GM19035 (cell line): ENCODE data around the gene CCL3.
A peak's percentile ranks its signal among the peaks of the same experiment; 100 is the strongest.
"Not testable (repeated sequence)": the region's sequence is repeated elsewhere in the genome, so short reads cannot be mapped to it uniquely, and the experiment has no call there.

Source experiments
- ATAC-seq: cut with Tn5 transposase; IDR thresholded peaks from one replicate; pipeline ENCODE4 v1.9.1; 2021; ENCODE audit not compliant: unreplicated experiment

CCL3 gene

DNA sequence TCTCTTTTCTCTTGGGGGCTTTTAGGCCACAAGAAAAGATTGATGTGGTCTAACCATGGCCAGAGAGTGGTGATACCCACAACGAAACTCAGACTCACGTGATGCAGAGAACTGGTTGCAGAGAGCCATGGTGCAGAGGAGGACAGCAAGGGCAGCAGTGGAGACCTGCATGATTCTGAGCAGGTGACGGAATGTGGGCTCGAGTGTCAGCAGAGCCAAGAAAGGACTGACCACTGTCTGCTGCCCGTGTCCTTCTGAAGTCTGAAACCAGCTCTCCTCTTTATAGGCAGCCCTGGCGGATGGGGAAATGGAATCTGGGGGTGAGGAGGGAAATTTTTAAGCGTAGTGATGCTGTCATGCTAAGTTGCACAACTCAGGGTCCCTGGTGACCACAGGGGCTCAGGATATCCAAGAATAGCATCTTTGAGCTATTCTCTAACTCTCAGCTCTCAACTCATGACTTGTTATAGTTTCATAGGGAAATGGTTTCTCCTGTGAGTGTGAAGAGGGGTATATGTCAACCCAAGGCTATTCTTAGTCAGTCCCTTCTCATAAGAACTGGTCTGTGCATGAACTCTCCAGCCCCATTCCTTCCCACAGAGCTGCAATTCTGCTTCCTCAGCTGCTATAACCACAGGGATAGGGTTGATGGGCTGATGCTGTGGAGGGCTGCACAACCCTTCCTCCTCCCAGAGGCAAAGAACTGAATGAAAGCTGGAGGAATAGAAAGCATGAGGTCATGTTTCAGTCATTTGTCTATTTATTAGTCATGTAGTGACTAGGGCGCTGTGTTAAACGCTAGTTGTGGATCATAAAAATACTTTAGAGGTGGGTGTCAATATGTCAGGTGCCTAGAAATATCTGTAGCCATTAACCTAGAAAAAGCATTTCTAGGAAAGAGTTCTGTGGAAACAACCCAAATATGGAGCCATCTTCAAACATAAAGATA is at the start of gene CCL3:
CCL3 (minus strand) TSS at position 256 of the 949 bp plus-strand sequence; CDS start at position 171, 85 bp downstream.
- peak; percentile 77 for ATAC-seq

DNA sequence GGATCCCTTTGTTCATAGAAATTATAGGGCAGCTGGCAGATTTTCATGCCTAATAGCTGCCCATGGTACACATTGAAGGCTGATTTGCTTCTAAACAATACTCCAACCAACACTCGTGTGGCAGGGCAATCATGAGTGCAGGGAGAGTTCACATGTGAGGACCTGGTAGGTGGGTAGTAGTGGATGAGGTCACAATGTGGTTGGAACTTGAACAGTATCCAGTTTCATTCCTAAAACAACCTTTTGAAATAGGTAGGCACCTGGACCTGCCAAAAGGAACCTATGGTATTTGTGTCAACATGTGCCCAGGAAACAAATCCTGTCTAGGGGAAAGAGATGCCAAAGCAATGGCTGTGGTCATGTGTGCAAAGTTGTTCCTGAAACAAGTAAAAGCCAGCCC is 46.5 kb upstream of the CCL3 start:
- no peak for ATAC-seq

DNA sequence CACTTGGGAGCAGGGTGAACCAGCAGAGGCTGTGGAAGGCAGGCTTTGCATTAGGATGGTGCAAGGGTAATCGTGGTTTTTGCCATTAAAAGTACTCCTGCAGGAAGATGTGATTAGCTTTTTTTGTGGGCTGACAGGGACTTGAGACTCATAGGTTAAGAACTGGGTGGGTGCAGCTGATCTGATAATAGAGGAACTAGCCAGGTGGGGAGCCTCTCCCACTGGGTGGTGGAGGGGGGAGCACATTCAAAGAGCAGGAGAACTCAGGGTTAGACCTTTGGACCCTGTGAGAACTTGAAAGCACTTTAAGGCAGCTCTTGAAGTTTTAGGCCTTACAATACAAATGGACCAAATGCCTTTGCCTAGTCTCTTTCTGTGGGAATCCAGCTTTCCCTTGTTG is 46.1 kb upstream of the CCL3 start:
- no peak for ATAC-seq

DNA sequence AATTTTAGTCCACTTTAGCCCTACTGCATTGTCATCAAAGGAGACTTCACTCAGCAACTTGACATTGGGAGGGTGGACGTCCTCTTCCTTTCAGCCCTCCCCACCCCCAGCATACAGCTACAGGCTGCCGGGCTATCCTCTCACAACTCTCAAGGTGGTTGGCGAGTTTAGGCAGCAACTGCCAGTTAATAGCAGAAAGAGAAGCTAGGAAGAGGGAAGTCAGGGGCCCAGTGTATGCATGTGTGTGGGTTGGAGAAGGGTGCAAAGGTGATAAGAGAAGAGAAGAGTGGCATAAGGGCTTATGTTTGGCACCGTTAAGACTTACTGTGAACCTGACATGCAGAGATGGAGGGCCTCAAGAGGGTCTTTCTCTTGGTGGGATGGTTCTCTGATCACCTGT is 45.5 kb upstream of the CCL3 start:
- ATAC-seq, result no peak

DNA sequence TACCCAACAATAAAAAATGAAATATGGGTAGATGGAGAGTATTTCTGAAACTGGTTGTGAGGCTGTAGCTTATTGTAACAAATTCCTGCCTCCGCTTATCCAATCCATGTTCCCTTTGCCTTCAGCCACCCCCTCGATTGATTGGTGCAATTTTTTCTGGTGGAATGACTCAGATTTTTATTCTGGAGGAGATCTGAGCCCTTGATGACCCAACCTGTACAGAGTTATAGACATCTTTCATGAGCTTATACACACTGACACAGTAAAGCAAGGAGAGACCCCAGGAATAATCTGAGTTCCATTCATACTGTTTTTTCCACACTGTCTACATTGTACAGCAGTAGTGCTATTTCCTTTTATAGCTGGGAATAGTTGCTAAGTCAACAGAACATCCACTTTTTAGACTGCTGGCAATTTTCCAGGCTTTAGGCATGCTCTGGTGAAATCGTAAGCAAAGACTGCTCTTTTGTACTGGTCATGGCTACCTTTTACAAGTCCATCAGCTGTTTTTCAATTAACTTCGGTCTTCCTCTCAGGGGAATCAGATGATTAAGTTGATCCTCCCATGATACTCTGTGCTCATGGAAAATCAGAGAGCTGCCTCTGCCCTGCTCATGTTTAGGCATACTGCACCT is 43.8 kb upstream of the CCL3 start:
- no peak for ATAC-seq

DNA sequence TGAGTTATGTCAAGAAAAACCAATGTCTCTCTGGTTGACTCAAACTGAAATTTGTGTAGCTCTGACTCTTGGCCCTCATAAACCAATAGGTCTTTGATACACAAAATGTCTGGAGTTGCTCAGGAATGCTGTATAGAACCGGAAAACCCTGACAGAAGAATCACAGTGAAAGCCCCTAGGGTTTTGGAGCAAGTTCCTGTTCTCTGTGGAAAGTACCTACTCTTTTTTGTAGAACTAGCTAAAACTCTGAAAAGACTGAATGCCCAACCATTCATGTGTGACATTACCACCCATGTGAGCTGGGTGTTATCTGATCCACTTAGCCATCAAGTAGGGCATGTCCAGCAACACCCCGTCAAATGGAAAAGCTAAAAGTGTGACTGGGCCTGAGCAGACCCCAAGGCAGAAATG is 42.5 kb upstream of the CCL3 start:
- ATAC-seq, result no peak

DNA sequence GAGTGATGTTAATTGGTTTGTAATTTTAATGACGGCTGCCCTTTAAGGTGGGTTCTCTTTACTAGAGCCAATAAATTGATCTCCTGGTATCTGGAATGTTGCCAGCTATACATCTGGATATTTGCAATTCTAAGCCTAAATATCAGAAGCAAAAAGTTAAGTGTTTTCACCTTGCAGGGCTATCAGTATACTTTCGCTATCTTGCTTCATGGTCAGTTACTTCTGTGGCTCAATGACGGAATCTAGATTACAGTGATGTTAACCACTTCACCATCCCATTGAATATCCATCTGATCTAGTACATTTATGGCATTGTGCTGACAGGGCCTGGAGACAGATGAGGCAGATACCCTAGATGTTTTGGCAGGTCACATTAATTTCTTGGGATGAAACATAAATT is 42.0 kb upstream of the CCL3 start:
- no peak for ATAC-seq

DNA sequence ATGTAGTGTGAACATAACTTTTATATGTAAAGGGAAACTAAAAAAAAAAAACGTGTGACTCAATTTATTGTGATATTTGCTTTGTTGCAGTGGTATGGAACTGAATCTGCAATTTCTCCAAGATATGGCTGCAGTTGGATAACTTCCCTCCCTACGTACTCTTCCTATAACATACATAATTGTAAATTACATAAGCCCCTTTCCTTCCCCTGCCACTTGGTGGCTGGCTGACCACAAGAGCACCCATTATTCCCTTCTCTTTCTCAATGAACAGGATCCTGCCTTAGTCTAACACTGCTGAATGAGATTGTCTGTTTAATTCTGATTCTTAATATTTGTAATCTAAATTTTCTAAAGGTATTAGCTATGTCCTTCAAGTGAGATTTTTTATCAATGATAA is 41.5 kb upstream of the CCL3 start:
- no peak for ATAC-seq

DNA sequence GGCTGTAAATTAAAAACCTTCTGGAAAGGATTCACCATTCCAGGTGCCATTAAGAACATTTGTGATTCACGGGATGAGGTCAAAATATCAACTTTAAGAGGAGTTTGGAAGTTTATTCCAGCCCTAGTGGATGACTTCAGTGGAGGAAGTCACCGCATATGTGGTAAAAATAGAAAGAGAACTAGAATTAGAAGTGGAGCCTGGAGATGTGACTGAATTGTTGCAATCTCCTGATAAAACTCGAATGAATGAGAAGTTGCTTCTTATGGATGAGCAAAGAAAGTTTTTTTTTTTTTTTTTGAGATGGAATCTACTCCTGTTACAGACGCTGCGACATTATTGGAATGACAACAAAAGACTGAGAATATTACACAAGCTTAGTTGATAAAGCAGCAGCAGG is 40.4 kb upstream of the CCL3 start:
- no peak for ATAC-seq

DNA sequence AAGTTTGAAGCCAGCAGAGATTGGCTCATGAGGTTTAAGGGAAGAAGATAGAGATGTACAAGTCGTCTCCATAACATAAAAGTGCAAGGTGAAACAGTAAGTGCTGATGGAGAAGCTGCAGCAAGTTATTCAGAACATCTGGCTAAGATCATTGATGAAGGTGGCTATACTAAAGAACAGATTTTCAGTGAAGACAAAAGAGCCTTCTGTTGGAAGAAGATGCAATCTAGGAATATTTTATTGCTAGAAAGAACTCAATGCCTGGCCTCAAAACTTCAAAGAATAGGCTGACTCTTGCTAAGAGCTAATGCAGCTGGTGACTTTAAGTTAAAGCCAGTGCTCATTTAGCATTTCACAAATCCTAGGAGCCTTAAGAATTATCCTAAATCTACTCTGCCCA is 39.7 kb upstream of the CCL3 start:
- no peak for ATAC-seq

DNA sequence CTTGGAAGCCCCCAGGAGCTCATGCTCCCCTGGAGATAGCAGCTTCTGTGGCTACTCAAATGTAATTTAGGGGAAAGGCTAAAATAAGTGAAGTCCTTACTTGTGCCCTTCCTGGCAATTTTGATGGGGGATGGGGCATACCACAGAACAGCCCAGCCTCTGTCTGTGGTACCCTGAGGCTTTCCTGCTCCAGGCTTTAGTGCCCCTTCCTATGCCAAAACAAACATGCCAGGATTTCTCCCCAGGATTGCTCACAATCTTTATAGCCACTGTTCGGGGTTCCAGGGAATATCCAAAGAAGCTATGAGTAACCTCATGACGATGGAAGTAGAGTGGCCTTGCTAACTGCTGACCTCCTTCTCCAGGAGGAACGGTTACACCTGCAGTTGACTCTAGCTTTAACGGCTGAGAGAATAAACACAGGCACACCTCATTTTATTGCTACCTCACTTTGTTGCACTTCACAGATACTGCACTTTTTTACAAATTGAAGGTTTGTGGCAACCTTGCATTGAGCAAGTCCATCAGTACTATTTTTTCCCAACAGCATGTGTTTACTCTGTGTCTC is 38.6 kb upstream of the CCL3 start:
- ATAC-seq, result no peak

DNA sequence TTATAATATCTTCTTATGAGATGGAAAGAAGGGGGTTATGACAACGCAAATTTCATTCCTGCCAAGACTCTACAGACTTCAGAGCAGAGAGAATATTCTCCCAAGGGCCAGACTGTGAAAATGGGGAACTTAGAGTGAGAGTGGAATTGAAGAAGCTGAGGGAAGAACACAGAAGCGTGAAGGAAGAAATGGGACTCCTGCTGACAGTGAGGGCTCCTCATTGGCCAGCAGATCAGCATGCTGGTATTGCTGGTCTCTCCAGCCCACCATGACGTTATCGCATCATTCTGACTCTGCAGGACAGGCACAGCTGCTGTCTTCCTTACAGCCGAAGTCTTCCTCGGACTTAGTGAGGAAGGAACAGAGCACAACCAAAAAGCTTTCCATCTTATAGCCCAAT is 38.0 kb upstream of the CCL3 start:
- ATAC-seq, result no peak

DNA sequence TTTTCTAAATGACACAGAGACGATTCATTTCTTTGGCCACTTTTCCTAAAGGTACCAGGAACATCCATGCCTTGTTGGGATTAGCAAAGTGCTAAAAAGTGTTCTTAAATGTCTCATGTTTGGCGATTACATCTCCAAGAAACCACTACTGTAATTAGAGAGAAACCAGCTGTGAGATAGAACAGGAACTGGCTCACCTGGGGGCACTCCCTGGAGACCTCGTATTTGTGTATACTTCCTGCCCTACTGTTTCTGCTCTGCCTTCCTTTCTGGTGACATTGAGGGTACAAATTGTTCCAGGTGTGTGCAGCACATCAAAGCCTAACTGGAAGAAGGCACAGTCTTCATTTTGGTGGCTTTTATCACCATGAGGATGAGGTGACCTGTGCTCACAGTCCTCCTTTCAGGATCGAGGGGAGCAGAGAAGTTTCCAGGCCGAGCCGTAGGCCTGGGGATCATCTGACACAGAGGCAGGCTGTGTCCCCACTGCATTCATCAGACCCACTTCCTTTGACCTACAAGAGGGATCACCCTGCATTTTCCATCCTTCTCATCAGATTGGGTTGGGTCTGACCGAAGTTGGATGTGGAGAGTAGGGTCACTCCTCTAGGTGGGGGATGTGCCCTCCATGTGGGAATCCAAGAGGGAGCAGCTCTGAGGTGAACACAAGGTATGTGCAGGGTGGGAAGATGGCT is 37.4 kb upstream of the CCL3 start:
- peak; percentile 67 for ATAC-seq

DNA sequence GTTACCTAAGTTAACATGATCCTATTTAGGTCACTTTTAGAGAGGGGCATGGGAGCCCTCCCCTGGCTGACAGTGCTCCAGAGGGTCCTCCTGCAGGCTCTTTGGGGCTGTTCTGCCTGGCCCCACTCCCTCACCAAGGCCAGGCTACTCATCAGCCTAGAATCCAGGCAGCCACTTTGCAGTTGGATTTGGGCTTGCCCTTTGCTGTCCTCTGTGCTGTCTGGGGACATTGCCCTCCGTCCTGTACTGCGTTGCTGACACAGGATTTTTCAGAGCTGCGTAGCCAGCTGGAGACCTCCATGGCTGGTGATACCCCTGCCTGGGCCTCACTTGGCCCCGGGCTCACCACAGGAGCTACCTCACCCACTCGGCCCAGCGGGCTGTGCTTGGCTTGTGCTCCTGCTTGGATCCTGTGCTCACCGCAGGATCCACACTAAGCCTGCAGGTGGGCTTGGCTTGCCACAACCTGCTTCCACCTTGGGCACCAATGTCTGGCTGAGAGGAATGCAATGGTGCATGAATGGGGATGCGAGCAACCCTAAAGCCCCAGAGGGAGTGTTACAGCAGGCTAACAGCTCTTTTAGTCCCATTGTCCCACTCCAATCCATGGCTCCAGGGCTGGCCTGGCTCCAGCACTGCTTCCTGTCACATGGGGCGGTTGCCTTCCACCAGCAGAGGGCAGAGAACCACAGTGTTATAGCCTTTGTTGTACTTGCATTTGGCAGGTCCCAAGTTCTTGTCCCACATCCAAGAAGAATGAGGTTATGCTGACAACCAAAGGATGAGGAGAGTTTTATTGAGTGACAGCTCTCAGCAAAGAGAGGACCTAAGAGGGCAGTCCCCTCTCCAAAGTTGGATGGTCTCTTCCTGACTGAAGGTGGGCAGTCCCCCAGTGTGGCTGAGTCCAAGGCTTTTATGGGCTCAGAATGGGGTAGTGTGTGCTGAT is 35.2 kb upstream of the CCL3 start:
- no peak for ATAC-seq

DNA sequence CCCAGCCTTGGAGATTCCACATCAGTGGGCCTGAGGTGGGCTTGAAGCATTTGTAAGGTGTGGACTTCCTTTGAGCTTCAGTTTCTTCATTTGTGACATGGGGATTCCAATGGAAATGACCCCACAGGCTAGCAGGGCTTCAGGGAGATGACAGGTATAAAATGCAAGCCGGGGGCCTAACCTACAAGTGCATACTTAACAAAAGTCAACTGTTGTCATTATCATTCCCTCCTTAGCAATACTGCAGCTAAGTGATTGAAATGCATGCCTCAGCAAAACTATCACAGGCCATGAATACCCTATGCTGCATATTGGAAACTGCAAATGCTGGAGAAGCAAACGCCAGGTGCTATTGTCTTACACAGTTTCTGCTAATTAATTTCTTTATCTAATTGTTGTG is 33.5 kb upstream of the CCL3 start:
- ATAC-seq, result no peak

DNA sequence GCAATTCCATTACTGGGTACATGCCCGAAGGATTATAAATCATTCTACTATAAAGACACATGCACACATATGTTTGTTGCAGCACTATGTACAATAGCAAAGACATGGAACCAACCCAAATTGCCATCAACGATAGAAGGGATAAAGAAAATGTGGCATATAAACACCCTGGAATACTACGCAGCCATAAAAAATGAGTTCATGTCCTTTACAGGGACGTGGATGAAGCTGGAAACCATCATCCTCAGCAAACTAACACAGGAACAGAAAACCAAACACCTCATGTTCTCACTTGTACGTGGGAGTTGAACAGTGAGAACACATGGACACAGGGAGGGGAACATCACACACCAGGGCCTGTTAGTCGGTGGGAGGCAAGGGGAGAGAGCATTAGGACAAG is 31.2 kb upstream of the CCL3 start:
- not testable (repeated sequence) for ATAC-seq

DNA sequence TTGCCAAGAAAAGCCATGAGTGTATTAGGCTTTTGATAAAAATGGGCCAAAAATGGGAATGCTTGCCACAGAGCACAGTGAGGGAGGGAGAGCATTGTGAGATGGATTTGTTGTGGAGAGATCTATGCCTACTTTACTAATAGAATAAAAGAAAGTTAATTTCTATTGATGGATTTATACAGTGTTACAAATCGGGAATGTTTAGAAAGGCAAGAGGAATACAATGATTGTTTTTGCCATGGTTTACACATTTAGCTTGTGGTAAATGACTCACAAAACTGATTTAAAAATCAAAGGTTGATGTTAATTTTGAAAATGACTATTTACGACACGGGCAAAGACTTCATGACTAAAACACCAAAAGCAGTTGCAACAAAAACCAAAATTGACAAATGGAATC is 30.3 kb upstream of the CCL3 start:
- no peak for ATAC-seq

DNA sequence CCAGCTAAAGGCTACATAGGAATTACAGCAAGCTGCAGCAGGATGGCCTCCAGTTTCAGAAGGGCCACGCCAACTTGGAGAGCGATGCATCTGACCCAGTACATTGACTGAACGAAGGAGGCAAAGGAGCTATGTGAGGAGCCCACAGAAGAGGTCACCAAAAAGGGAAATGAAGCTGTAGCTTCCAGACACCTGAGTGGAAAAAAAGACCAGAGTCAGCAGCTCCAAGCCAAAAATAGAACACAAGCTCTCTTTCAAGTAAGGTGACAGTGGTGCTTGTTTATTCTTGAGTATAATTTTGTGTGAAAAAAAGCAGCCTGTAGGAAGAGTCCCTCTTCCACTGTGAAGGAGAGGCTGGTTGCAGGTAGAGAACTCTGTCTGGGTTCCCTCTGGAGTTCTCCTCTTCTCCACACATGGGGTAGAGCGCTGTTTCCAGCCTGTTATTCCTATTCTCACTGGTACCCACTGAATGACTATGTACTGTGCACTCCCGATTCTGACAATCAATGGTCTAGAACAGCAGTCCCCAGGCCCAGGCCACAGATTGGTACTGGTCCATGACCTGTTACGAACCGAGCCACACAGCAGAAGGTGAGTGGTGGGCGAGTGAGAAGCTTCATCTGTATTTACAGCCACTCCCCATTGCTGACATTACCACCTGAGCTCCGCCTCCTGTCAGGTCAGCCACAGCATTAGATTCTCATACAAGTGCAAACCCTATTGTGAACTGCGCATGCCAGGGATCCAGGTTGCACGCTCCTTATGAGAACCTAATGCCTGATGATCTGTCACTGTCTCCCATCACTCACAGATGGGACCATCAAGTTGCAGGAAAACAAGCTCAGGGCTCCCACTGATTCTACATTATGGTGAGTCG is 28.8 kb upstream of the CCL3 start:
- ATAC-seq, result no peak
